ENCODE results near the gene CCDC159. TPM values are rescaled to one million over a fixed set of nuclear protein-coding genes. Genes with fewer than 3 reads are reported as not detected.

Gene CCDC159
- total RNA-seq, 1 donor from 2014 or later, result 22.3 TPM

- Mint-ChIP-seq H3K4me3 (ENCODE audit: unreplicated experiment) (peak overlapping the region; percentile 89), H3K9me3 (ENCODE audit: unreplicated experiment) (no peaks in the 10 kb centered on the region), H3K36me3 (ENCODE audit: low read depth, unreplicated experiment) (peaks cover 10% of the 10 kb centered on the region), H3K4me1 (ENCODE audit: unreplicated experiment) (peaks cover 12% of the 10 kb centered on the region), H3K27me3 (ENCODE audit: unreplicated experiment) (peaks cover 21% of the 10 kb centered on the region), H3K27ac (ENCODE audit: unreplicated experiment) (peak overlapping the region; percentile 82)
- TF ChIP-seq, protein P1, sequence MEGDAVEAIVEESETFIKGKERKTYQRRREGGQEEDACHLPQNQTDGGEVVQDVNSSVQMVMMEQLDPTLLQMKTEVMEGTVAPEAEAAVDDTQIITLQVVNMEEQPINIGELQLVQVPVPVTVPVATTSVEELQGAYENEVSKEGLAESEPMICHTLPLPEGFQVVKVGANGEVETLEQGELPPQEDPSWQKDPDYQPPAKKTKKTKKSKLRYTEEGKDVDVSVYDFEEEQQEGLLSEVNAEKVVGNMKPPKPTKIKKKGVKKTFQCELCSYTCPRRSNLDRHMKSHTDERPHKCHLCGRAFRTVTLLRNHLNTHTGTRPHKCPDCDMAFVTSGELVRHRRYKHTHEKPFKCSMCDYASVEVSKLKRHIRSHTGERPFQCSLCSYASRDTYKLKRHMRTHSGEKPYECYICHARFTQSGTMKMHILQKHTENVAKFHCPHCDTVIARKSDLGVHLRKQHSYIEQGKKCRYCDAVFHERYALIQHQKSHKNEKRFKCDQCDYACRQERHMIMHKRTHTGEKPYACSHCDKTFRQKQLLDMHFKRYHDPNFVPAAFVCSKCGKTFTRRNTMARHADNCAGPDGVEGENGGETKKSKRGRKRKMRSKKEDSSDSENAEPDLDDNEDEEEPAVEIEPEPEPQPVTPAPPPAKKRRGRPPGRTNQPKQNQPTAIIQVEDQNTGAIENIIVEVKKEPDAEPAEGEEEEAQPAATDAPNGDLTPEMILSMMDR (IDR thresholded peaks at IDR 0.05; ENCODE audit: unreplicated experiment), result no peak
- DNase-seq (ENCODE audit: low spot score), result no peak
Observed at GRCh38 chr19:11356676-11357550, 10.6 kb downstream of the CCDC159 start.

- H3K4me3 Mint-ChIP-seq (ENCODE audit: unreplicated experiment), result no peak overlapping the region
- TF ChIP-seq, protein P1 (IDR thresholded peaks at IDR 0.05; ENCODE audit: unreplicated experiment), result no peak
Observed at GRCh38 chr19:11359421-11359820, 13.1 kb downstream of the CCDC159 start.

DNA sequence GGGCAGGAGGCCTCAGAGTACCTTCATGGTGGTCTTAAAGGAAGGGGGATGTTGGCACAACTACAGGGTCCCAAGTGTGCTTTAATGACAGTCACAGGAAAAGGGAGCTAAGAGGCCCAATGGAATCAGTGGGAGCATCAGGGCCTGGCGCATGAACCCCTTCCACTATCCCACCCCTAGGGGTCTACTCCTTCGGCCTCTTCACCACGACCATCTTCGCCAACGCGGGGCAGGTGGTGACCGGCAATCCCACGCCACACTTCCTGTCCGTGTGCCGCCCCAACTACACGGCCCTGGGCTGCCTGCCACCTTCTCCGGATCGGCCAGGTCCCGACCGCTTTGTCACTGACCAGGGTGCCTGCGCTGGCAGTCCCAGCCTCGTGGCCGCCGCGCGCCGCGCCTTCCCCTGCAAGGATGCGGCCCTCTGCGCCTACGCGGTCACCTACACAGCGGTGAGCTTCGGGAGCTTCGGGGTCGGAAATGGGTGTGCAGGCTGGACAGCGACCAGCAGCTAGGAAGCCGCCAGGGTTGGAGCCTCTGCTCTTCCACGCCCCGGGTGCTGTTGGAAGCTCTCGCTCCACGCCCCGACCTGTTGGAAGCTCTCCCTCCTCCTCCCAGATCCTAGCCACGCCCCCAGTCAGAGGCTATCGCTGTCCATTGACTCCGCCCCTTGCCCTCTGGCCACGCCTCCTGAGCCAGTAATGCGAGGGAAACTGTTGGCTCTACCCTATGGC lies 14.9 kb downstream of the CCDC159 start:
- H3K4me1 Mint-ChIP-seq (ENCODE audit: unreplicated experiment), result peaks cover 8% of the 10 kb centered on the region
- DNase-seq (ENCODE audit: low spot score), result peak; percentile 80
- H3K27ac Mint-ChIP-seq (ENCODE audit: unreplicated experiment), result no peak overlapping the region
- no peaks in the 10 kb centered on the region for H3K9me3 Mint-ChIP-seq (ENCODE audit: unreplicated experiment)
- H3K27me3 Mint-ChIP-seq (ENCODE audit: unreplicated experiment), result peaks cover 14% of the 10 kb centered on the region
- H3K36me3 Mint-ChIP-seq (ENCODE audit: low read depth, unreplicated experiment), result peaks cover 5% of the 10 kb centered on the region
- peak overlapping the region; percentile 78 for H3K4me3 Mint-ChIP-seq (ENCODE audit: unreplicated experiment)
- TF ChIP-seq, protein P1 (IDR thresholded peaks at IDR 0.05; ENCODE audit: unreplicated experiment), result no peak

More at GRCh38 chr19:11359421-11359820, 13.1 kb downstream of the CCDC159 start:
- no peak for DNase-seq (ENCODE audit: low spot score)
- peaks cover 14% of the 10 kb centered on the region for H3K4me1 Mint-ChIP-seq (ENCODE audit: unreplicated experiment)
- no peaks in the 10 kb centered on the region for H3K9me3 Mint-ChIP-seq (ENCODE audit: unreplicated experiment)
- H3K36me3 Mint-ChIP-seq (ENCODE audit: low read depth, unreplicated experiment), result peaks cover 10% of the 10 kb centered on the region
- H3K27me3 Mint-ChIP-seq (ENCODE audit: unreplicated experiment), result peaks cover 18% of the 10 kb centered on the region
- H3K27ac Mint-ChIP-seq (ENCODE audit: unreplicated experiment), result no peak overlapping the region

DNA sequence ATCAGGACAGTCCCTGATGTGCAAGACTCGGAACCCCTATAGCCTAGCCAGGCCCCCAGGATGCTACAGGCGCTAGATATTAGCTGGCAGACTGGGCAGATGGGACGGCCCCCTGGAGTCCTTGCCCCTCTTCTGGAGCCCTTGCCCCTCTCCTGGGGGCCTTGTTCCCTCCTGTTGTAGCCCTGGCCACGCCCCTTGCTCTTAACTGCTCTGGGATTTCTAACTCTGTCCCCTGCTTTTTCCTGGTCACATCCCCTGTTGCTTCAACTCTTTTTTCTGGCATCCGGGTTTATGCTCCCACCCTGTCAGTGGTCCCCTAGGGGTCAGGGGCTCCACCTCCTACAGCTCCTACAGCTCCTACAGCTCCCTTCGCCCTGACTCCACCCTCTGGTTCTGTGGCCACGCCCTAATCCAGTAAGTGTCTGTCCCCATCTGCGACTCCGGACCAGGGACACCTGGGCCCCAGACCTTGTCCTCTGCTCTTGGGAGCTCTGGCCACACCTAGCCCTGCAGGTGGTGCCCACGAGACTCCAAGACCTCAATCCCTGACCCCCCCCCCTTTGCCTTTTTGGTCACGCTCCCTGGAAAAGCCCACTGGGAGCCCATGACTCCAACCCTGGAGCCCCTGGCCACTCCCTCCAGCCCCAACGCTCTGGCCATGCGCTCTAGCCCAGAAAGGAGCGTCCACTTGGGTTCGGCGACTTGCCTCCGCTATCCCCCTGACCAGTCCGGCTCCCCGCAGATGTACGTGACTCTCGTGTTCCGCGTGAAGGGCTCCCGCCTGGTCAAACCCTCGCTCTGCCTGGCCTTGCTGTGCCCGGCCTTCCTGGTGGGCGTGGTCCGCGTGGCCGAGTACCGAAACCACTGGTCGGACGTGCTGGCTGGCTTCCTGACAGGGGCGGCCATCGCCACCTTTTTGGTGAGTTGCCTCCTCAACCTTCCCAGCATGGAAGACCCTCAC lies 15.7 kb downstream of the CCDC159 start:
- H3K27ac Mint-ChIP-seq (ENCODE audit: unreplicated experiment), result no peak overlapping the region
- TF ChIP-seq, protein P1 (IDR thresholded peaks at IDR 0.05; ENCODE audit: unreplicated experiment), result no peak
- no peaks in the 10 kb centered on the region for H3K9me3 Mint-ChIP-seq (ENCODE audit: unreplicated experiment)
- no peak for DNase-seq (ENCODE audit: low spot score)
- peaks cover 4% of the 10 kb centered on the region for H3K4me1 Mint-ChIP-seq (ENCODE audit: unreplicated experiment)
- H3K36me3 Mint-ChIP-seq (ENCODE audit: low read depth, unreplicated experiment), result no peaks in the 10 kb centered on the region
- H3K27me3 Mint-ChIP-seq (ENCODE audit: unreplicated experiment), result peaks cover 13% of the 10 kb centered on the region
- peak overlapping the region; percentile 78 for H3K4me3 Mint-ChIP-seq (ENCODE audit: unreplicated experiment)

Measured in endothelial cell (in vitro differentiated cells).